ENCODE results near the gene SIAH2. TPM values are rescaled to one million over a fixed set of nuclear protein-coding genes. Genes with fewer than 3 reads are reported as not detected.

SIAH2 gene
- total RNA-seq, 2 experiments from 2014 or later = 89.1 to 94.4 TPM

GRCh38 chr3:150736903-150737832, 25.8 kb downstream of the SIAH2 start:
- Mint-ChIP-seq H3K27ac (peak overlapping the region; percentile 99), H3K36me3 (peaks cover 63% of the 10 kb centered on the region), H3K4me3 (peak overlapping the region; percentile 16)

GRCh38 chr3:150736316-150736719, 26.7 kb downstream of the SIAH2 start:
- H3K9me3 Mint-ChIP-seq = peaks cover 1% of the 10 kb centered on the region
- H3K27me3 Mint-ChIP-seq = no peaks in the 10 kb centered on the region
- peaks cover 57% of the 10 kb centered on the region for H3K36me3 Mint-ChIP-seq
- H3K27ac Mint-ChIP-seq = no peak overlapping the region
- peaks cover 49% of the 10 kb centered on the region for H3K4me1 Mint-ChIP-seq
- H3K4me3 Mint-ChIP-seq = no peak overlapping the region
- no peak for DNase-seq

More at GRCh38 chr3:150736903-150737832, 25.8 kb downstream of the SIAH2 start:
- no peaks in the 10 kb centered on the region for H3K27me3 Mint-ChIP-seq
- H3K9me3 Mint-ChIP-seq = peaks cover 1% of the 10 kb centered on the region
- peaks cover 55% of the 10 kb centered on the region for H3K4me1 Mint-ChIP-seq
- DNase-seq = no peak

- no peak overlapping the region for H3K27ac Mint-ChIP-seq
- no peak overlapping the region for H3K4me3 Mint-ChIP-seq
- peaks cover 33% of the 10 kb centered on the region for H3K4me1 Mint-ChIP-seq
- H3K27me3 Mint-ChIP-seq = no peaks in the 10 kb centered on the region
- DNase-seq = no peak
- peaks cover 1% of the 10 kb centered on the region for H3K9me3 Mint-ChIP-seq
- peaks cover 43% of the 10 kb centered on the region for H3K36me3 Mint-ChIP-seq
These were observed 28.2 kb downstream of the SIAH2 start for GRCh38 chr3:150734795-150735119.

- Mint-ChIP-seq H3K36me3 (peaks cover 42% of the 10 kb centered on the region), H3K27me3 (no peaks in the 10 kb centered on the region), H3K4me3 (no peak overlapping the region), H3K4me1 (peaks cover 28% of the 10 kb centered on the region), H3K9me3 (peaks cover 1% of the 10 kb centered on the region), H3K27ac (no peak overlapping the region)
- DNase-seq = no peak
These were observed 28.8 kb downstream of the SIAH2 start for GRCh38 chr3:150733936-150734794.

GRCh38 chr3:150733373-150733935, 29.5 kb downstream of the SIAH2 start:
- H3K4me3 Mint-ChIP-seq = no peak overlapping the region
- no peak overlapping the region for H3K27ac Mint-ChIP-seq
- H3K36me3 Mint-ChIP-seq = peaks cover 35% of the 10 kb centered on the region
- H3K4me1 Mint-ChIP-seq = peaks cover 21% of the 10 kb centered on the region
- H3K27me3 Mint-ChIP-seq = no peaks in the 10 kb centered on the region
- peaks cover 1% of the 10 kb centered on the region for H3K9me3 Mint-ChIP-seq
- no peak for DNase-seq

GRCh38 chr3:150729682-150730360, 33.1 kb downstream of the SIAH2 start:
- Mint-ChIP-seq H3K27me3 (no peaks in the 10 kb centered on the region), H3K4me1 (peaks cover 5% of the 10 kb centered on the region), H3K9me3 (no peaks in the 10 kb centered on the region), H3K4me3 (no peak overlapping the region), H3K36me3 (peaks cover 2% of the 10 kb centered on the region), H3K27ac (no peak overlapping the region)
- DNase-seq = no peak

GRCh38 chr3:150727653-150728502, 35.1 kb downstream of the SIAH2 start:
- peaks cover 10% of the 10 kb centered on the region for H3K4me1 Mint-ChIP-seq
- peaks cover 2% of the 10 kb centered on the region for H3K36me3 Mint-ChIP-seq
- no peak overlapping the region for H3K4me3 Mint-ChIP-seq
- H3K27me3 Mint-ChIP-seq = no peaks in the 10 kb centered on the region
- H3K27ac Mint-ChIP-seq = no peak overlapping the region
- no peaks in the 10 kb centered on the region for H3K9me3 Mint-ChIP-seq
- no peak for DNase-seq

- no peak for DNase-seq
- Mint-ChIP-seq H3K36me3 (no peaks in the 10 kb centered on the region), H3K9me3 (no peaks in the 10 kb centered on the region), H3K27me3 (no peaks in the 10 kb centered on the region), H3K27ac (no peak overlapping the region), H3K4me1 (peaks cover 18% of the 10 kb centered on the region), H3K4me3 (no peak overlapping the region)
These were observed 37.4 kb downstream of the SIAH2 start for GRCh38 chr3:150725548-150725947.

- no peaks in the 10 kb centered on the region for H3K9me3 Mint-ChIP-seq
- H3K4me3 Mint-ChIP-seq = no peak overlapping the region
- no peak overlapping the region for H3K27ac Mint-ChIP-seq
- no peaks in the 10 kb centered on the region for H3K27me3 Mint-ChIP-seq
- peaks cover 18% of the 10 kb centered on the region for H3K4me1 Mint-ChIP-seq
- no peak for DNase-seq
- no peaks in the 10 kb centered on the region for H3K36me3 Mint-ChIP-seq
These were observed 39.0 kb downstream of the SIAH2 start for GRCh38 chr3:150723946-150724345.

GRCh38 chr3:150722267-150722666, 40.7 kb downstream of the SIAH2 start:
- DNase-seq = no peak

GRCh38 chr3:150721285-150722130, 41.5 kb downstream of the SIAH2 start:
- no peak for DNase-seq
- Mint-ChIP-seq H3K27me3 (no peaks in the 10 kb centered on the region), H3K27ac (no peak overlapping the region), H3K36me3 (no peaks in the 10 kb centered on the region), H3K4me3 (no peak overlapping the region), H3K4me1 (peaks cover 18% of the 10 kb centered on the region), H3K9me3 (peaks cover 1% of the 10 kb centered on the region)

More at GRCh38 chr3:150722267-150722666, 40.7 kb downstream of the SIAH2 start:
- no peaks in the 10 kb centered on the region for H3K36me3 Mint-ChIP-seq
- no peak overlapping the region for H3K27ac Mint-ChIP-seq
- no peak overlapping the region for H3K4me3 Mint-ChIP-seq
- H3K9me3 Mint-ChIP-seq = no peaks in the 10 kb centered on the region
- peaks cover 18% of the 10 kb centered on the region for H3K4me1 Mint-ChIP-seq
- no peaks in the 10 kb centered on the region for H3K27me3 Mint-ChIP-seq

GRCh38 chr3:150720444-150720843, 42.5 kb downstream of the SIAH2 start:
- Mint-ChIP-seq H3K9me3 (peaks cover 5% of the 10 kb centered on the region), H3K4me1 (peaks cover 18% of the 10 kb centered on the region), H3K27ac (no peak overlapping the region), H3K4me3 (no peak overlapping the region), H3K36me3 (no peaks in the 10 kb centered on the region), H3K27me3 (no peaks in the 10 kb centered on the region)
- DNase-seq = no peak

GRCh38 chr3:150710097-150710496, 52.9 kb downstream of the SIAH2 start:
- Mint-ChIP-seq H3K4me1 (peaks cover 1% of the 10 kb centered on the region), H3K4me3 (no peak overlapping the region), H3K9me3 (peaks cover 15% of the 10 kb centered on the region), H3K36me3 (peaks cover 48% of the 10 kb centered on the region), H3K27ac (no peak overlapping the region), H3K27me3 (no peaks in the 10 kb centered on the region)
- no peak for DNase-seq

Data from activated naive CD8-positive, alpha-beta T cell treated with anti-CD3 and anti-CD28 coated beads for 36 hours (primary cell).